HG03108 (cell line): Measurements from ENCODE around the gene TMEM156.
A peak's percentile ranks its signal among the peaks of the same experiment; 100 is the strongest.

Experiments used
- ATAC-seq: cut with Tn5 transposase; IDR thresholded peaks from one replicate; pipeline ENCODE4 v1.9.1; 2021; ENCODE audit warnings: moderate library complexity; ENCODE audit not compliant: unreplicated experiment

TMEM156 gene

GRCh38 chr4:39032218-39033085, at the start of gene TMEM156:
TSS of gene TMEM156 (minus strand) at chr4:39032409. CDS start at chr4:39032313, 96 bp downstream.
- peak; percentile 50 for ATAC-seq

- ATAC-seq: no peak
Measured at GRCh38 chr4:39078829-39079228, 46.6 kb upstream of the TMEM156 start.

- no peak for ATAC-seq
Measured at GRCh38 chr4:39068907-39069306, 36.7 kb upstream of the TMEM156 start.

GRCh38 chr4:39067451-39067850, 35.2 kb upstream of the TMEM156 start:
- no peak for ATAC-seq

GRCh38 chr4:39067031-39067430, 34.8 kb upstream of the TMEM156 start:
- no peak for ATAC-seq

- ATAC-seq: no peak
Measured at GRCh38 chr4:39066371-39066770, 34.2 kb upstream of the TMEM156 start.

- ATAC-seq: no peak
Measured at GRCh38 chr4:39063430-39063829, 31.2 kb upstream of the TMEM156 start.

GRCh38 chr4:39062770-39063097, 30.5 kb upstream of the TMEM156 start:
- ATAC-seq: no peak

GRCh38 chr4:39062094-39062769, 30.0 kb upstream of the TMEM156 start, which contains the start of gene KLHL5:
TSS of gene KLHL5 (plus strand) at chr4:39062232. CDS start at chr4:39062653, 421 bp downstream.
- ATAC-seq: no peak

GRCh38 chr4:39061457-39061856, 29.2 kb upstream of the TMEM156 start:
- no peak for ATAC-seq

- no peak for ATAC-seq
Measured at GRCh38 chr4:39056023-39056422, 23.8 kb upstream of the TMEM156 start.

- no peak for ATAC-seq
Measured at GRCh38 chr4:39054497-39054896, 22.3 kb upstream of the TMEM156 start.

GRCh38 chr4:39053983-39054382, 21.8 kb upstream of the TMEM156 start:
- ATAC-seq: no peak

GRCh38 chr4:39051492-39051891, 19.3 kb upstream of the TMEM156 start:
- ATAC-seq: no peak

- no peak for ATAC-seq
Measured at GRCh38 chr4:39050590-39050989, 18.4 kb upstream of the TMEM156 start.

GRCh38 chr4:39048311-39048710, 16.1 kb upstream of the TMEM156 start:
- ATAC-seq: no peak

- ATAC-seq: no peak
Measured at GRCh38 chr4:39047681-39048080, 15.5 kb upstream of the TMEM156 start.

- no peak for ATAC-seq
Measured at GRCh38 chr4:39046249-39046648, 14.0 kb upstream of the TMEM156 start.

- ATAC-seq: no peak
Measured at GRCh38 chr4:39045827-39046221, 13.6 kb upstream of the TMEM156 start.

GRCh38 chr4:39044956-39045826, 13.0 kb upstream of the TMEM156 start:
- peak; percentile 33 for ATAC-seq

GRCh38 chr4:39044364-39044955, 12.3 kb upstream of the TMEM156 start:
- peak; percentile 65 for ATAC-seq
